OCI-LY3 (cell line): ENCODE data around the gene TMC7.

Experiments used
- CTCF ChIP-seq: fragments of 200-600, 300-600 bp; sonication (generic); IDR thresholded peaks from 2 replicates; pipeline ENCODE4 v1.5.1; 2014; ENCODE audit warnings: antibody characterized with exemption, low read length, low read depth
- EZH2phosphoT487 ChIP-seq: fragments of 200-600 bp; shearing (Covaris generic); IDR thresholded peaks from 2 replicates; pipeline ENCODE4 v1.6.1; 2018; ENCODE audit warnings: antibody characterized with exemption, mixed run types, low read depth

GRCh38 chr16:18965555-18965954, 18.2 kb upstream of the TMC7 start:
- TF ChIP-seq CTCF, result no peak
- TF ChIP-seq EZH2phosphoT487, result no peak
